IPS-20b (cell line): ENCODE measurements around the gene GPR183.

ENCODE experiments used
- H3K27ac ChIP-seq: one replicate; pipeline ENCODE4 v1.5.1; 2013; ENCODE audit warnings: low read length
- H3K27me3 ChIP-seq: 2 replicates; pipeline ENCODE4 v1.6.1; 2013; ENCODE audit warnings: mild to moderate bottlenecking, low read length, inconsistent platforms; ENCODE audit not compliant: insufficient read depth
- H3K36me3 ChIP-seq: 2 replicates; pipeline ENCODE4 v1.6.1; 2013; ENCODE audit warnings: low read depth, mild to moderate bottlenecking, inconsistent platforms, low read length, moderate library complexity; ENCODE audit not compliant: insufficient read depth
- H3K4me1 ChIP-seq: 2 replicates; pipeline ENCODE4 v1.6.1; 2013; ENCODE audit warnings: mild to moderate bottlenecking, control low read depth, inconsistent platforms, low read length, moderate library complexity; ENCODE audit not compliant: insufficient read depth
- H3K4me3 ChIP-seq: 2 replicates; pipeline ENCODE4 v1.5.1; 2013; ENCODE audit warnings: mild to moderate bottlenecking, low read length, inconsistent platforms
- H3K9ac ChIP-seq: 2 replicates; pipeline ENCODE4 v1.6.1; 2013; ENCODE audit warnings: low read depth, mild to moderate bottlenecking, inconsistent platforms, low read length, moderate library complexity
- H3K9me3 ChIP-seq: 2 replicates; pipeline ENCODE4 v1.6.1; 2013; ENCODE audit warnings: mild to moderate bottlenecking, low read depth, low read length, inconsistent platforms; ENCODE audit not compliant: insufficient read depth

Gene GPR183

GRCh38 chr13:99335087-99335486, 27.9 kb upstream of the GPR183 start:
- H3K4me3 ChIP-seq: no peak overlapping the region
- no peak overlapping the region for H3K9ac ChIP-seq
- H3K9me3 ChIP-seq: no peaks in the 10 kb centered on the region
- H3K4me1 ChIP-seq: no peaks in the 10 kb centered on the region
- no peak overlapping the region for H3K27ac ChIP-seq
- peaks cover 4% of the 10 kb centered on the region; the same call in 1 of the 2 replicates for H3K36me3 ChIP-seq
- no peaks in the 10 kb centered on the region for H3K27me3 ChIP-seq

- H3K9ac ChIP-seq: no peak overlapping the region
- H3K27me3 ChIP-seq: no peaks in the 10 kb centered on the region
- no peaks in the 10 kb centered on the region for H3K9me3 ChIP-seq
- peaks cover 5% of the 10 kb centered on the region; the same call in 1 of the 2 replicates for H3K36me3 ChIP-seq
- H3K27ac ChIP-seq: no peak overlapping the region
- no peak overlapping the region for H3K4me3 ChIP-seq
- no peaks in the 10 kb centered on the region for H3K4me1 ChIP-seq
These were observed 27.0 kb upstream of the GPR183 start for GRCh38 chr13:99334221-99334620.

- Histone ChIP-seq H3K9ac (no peak overlapping the region), H3K4me1 (no peaks in the 10 kb centered on the region), H3K9me3 (no peaks in the 10 kb centered on the region), H3K4me3 (no peak overlapping the region), H3K27ac (no peak overlapping the region), H3K36me3 (peaks cover 17% of the 10 kb centered on the region), H3K27me3 (no peaks in the 10 kb centered on the region)
These were observed 25.3 kb upstream of the GPR183 start for GRCh38 chr13:99332456-99332855.

- peaks cover 17% of the 10 kb centered on the region for H3K36me3 ChIP-seq
- H3K9me3 ChIP-seq: no peaks in the 10 kb centered on the region
- no peaks in the 10 kb centered on the region for H3K4me1 ChIP-seq
- H3K9ac ChIP-seq: no peak overlapping the region
- H3K4me3 ChIP-seq: no peak overlapping the region
- no peaks in the 10 kb centered on the region for H3K27me3 ChIP-seq
- H3K27ac ChIP-seq: no peak overlapping the region
These were observed 24.7 kb upstream of the GPR183 start for GRCh38 chr13:99331881-99332293.

GRCh38 chr13:99330942-99331341, 23.7 kb upstream of the GPR183 start:
- H3K27me3 ChIP-seq: no peaks in the 10 kb centered on the region
- no peak overlapping the region for H3K9ac ChIP-seq
- H3K27ac ChIP-seq: no peak overlapping the region
- H3K9me3 ChIP-seq: no peaks in the 10 kb centered on the region
- H3K4me1 ChIP-seq: no peaks in the 10 kb centered on the region
- no peak overlapping the region for H3K4me3 ChIP-seq
- H3K36me3 ChIP-seq: peaks cover 17% of the 10 kb centered on the region

GRCh38 chr13:99329477-99329876, 22.3 kb upstream of the GPR183 start:
- H3K36me3 ChIP-seq: peaks cover 17% of the 10 kb centered on the region
- no peaks in the 10 kb centered on the region for H3K27me3 ChIP-seq
- H3K4me3 ChIP-seq: no peak overlapping the region
- no peaks in the 10 kb centered on the region for H3K9me3 ChIP-seq
- H3K9ac ChIP-seq: no peak overlapping the region
- H3K4me1 ChIP-seq: no peaks in the 10 kb centered on the region
- H3K27ac ChIP-seq: no peak overlapping the region

GRCh38 chr13:99327761-99328160, 20.6 kb upstream of the GPR183 start:
- no peaks in the 10 kb centered on the region for H3K4me1 ChIP-seq

GRCh38 chr13:99327126-99327525, 19.9 kb upstream of the GPR183 start:
- no peaks in the 10 kb centered on the region for H3K27me3 ChIP-seq
- no peak overlapping the region for H3K4me3 ChIP-seq
- H3K9ac ChIP-seq: no peak overlapping the region
- H3K27ac ChIP-seq: no peak overlapping the region
- H3K4me1 ChIP-seq: no peaks in the 10 kb centered on the region
- H3K9me3 ChIP-seq: no peaks in the 10 kb centered on the region
- peaks cover 26% of the 10 kb centered on the region for H3K36me3 ChIP-seq

More at GRCh38 chr13:99327761-99328160, 20.6 kb upstream of the GPR183 start:
- no peak overlapping the region for H3K9ac ChIP-seq
- H3K27ac ChIP-seq: no peak overlapping the region
- H3K27me3 ChIP-seq: no peaks in the 10 kb centered on the region
- no peaks in the 10 kb centered on the region for H3K9me3 ChIP-seq
- no peak overlapping the region for H3K4me3 ChIP-seq
- peaks cover 21% of the 10 kb centered on the region for H3K36me3 ChIP-seq

- H3K4me1 ChIP-seq: no peaks in the 10 kb centered on the region
- no peak overlapping the region for H3K4me3 ChIP-seq
- no peaks in the 10 kb centered on the region for H3K27me3 ChIP-seq
- H3K36me3 ChIP-seq: peaks cover 30% of the 10 kb centered on the region
- no peak overlapping the region for H3K27ac ChIP-seq
- no peak overlapping the region for H3K9ac ChIP-seq
- H3K9me3 ChIP-seq: no peaks in the 10 kb centered on the region
These were observed 18.8 kb upstream of the GPR183 start for GRCh38 chr13:99326012-99326411.

- Histone ChIP-seq H3K27ac (no peak overlapping the region), H3K4me3 (no peak overlapping the region), H3K9ac (no peak overlapping the region), H3K9me3 (no peaks in the 10 kb centered on the region), H3K27me3 (no peaks in the 10 kb centered on the region), H3K4me1 (no peaks in the 10 kb centered on the region), H3K36me3 (peaks cover 30% of the 10 kb centered on the region)
These were observed 16.3 kb upstream of the GPR183 start for GRCh38 chr13:99323488-99323887.

- Histone ChIP-seq H3K36me3 (peaks cover 24% of the 10 kb centered on the region; the same call in 1 of the 2 replicates), H3K27me3 (no peaks in the 10 kb centered on the region), H3K9ac (no peak overlapping the region), H3K9me3 (no peaks in the 10 kb centered on the region), H3K4me3 (no peak overlapping the region), H3K4me1 (no peaks in the 10 kb centered on the region), H3K27ac (no peak overlapping the region)
These were observed 15.3 kb upstream of the GPR183 start for GRCh38 chr13:99322297-99323103.

GRCh38 chr13:99321709-99322108, 14.5 kb upstream of the GPR183 start:
- H3K36me3 ChIP-seq: peaks cover 24% of the 10 kb centered on the region; the same call in 1 of the 2 replicates
- H3K27ac ChIP-seq: no peak overlapping the region
- H3K4me1 ChIP-seq: no peaks in the 10 kb centered on the region

More at GRCh38 chr13:99321709-99322108, 14.5 kb upstream of the GPR183 start:
- no peaks in the 10 kb centered on the region for H3K27me3 ChIP-seq
- H3K4me3 ChIP-seq: no peak overlapping the region
- H3K9ac ChIP-seq: no peak overlapping the region
- no peaks in the 10 kb centered on the region for H3K9me3 ChIP-seq
